ENCODE results near the gene USP19.

- TF ChIP-seq RARB (CRISPR knock-in tag; IDR thresholded peaks at IDR 0.05) (no peak), MYC (IDR thresholded peaks at IDR 0.05; ENCODE audit: borderline replicate concordance, low read length) (no peak), SREBF2 (IDR thresholded peaks at IDR 0.05) (no peak), HDAC2 (IDR thresholded peaks at IDR 0.05) (no peak), CTCF (IDR thresholded peaks at IDR 0.05) (no peak), POLR2A (IDR thresholded peaks at IDR 0.05; ENCODE audit: low read length) (no peak), CEBPB (IDR thresholded peaks at IDR 0.05) (no peak), KDM1A (IDR thresholded peaks at IDR 0.05; ENCODE audit: low read depth) (no peak), MAX (IDR thresholded peaks at IDR 0.05) (no peak), HMGXB4 (CRISPR knock-in tag; IDR thresholded peaks at IDR 0.05; ENCODE audit: borderline replicate concordance) (no peak), BCL3 (IDR thresholded peaks at IDR 0.05) (no peak), PBX3 (IDR thresholded peaks at IDR 0.05) (no peak), EP300 (IDR thresholded peaks at IDR 0.05) (no peak), JUN (IDR thresholded peaks at IDR 0.05) (no peak)
Observed at GRCh38 chr3:49076116-49076515, 44.5 kb downstream of the USP19 start.

Data from A549 (cell line).